ENCODE data around the gene HECA. TPM values are rescaled to one million over a fixed set of nuclear protein-coding genes. Genes with fewer than 3 reads are reported as not detected.

Gene HECA
- total RNA-seq, 3 donors from 2014 or later = 35.1 to 54.3 (median 49.3) TPM

DNA sequence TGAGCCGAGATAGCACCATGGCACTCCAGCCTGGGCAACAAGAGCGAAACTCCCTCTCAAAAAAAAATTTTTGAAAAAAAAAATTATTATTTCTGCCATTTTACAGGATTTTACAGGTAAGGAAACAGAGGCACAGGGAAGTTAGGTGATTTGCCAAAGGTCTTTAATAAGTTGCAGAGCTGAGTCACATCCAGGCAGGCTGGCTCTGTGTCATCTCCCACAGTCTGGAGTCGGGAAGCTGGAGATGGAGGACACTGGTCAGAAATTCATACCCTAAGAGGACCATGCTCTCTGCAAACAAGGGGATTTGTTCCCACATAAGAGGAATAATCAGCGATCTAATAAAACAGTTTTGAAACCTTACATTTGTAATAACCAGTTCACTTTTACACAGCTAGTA is 24.1 kb downstream of the HECA start:
- intact Hi-C loops (cut with DNase I; ENCODE audit: low total_unique reads) = no loop called here
- no peaks in the 10 kb centered on the region for H3K9me3 ChIP-seq
- no peaks in the 10 kb centered on the region for H3K4me1 ChIP-seq
- H3K36me3 ChIP-seq = no peaks in the 10 kb centered on the region
- no peak for DNase-seq (ENCODE audit: low spot score in 2 of 2)
- H3K27ac ChIP-seq = no peak overlapping the region
- no peak for TF ChIP-seq CTCF (IDR thresholded peaks at IDR 0.05)
- TF ChIP-seq POLR2A (IDR thresholded peaks at IDR 0.05) = no peak
- H3K4me3 ChIP-seq = no peak overlapping the region
- H3K27me3 ChIP-seq = no peaks in the 10 kb centered on the region

DNA sequence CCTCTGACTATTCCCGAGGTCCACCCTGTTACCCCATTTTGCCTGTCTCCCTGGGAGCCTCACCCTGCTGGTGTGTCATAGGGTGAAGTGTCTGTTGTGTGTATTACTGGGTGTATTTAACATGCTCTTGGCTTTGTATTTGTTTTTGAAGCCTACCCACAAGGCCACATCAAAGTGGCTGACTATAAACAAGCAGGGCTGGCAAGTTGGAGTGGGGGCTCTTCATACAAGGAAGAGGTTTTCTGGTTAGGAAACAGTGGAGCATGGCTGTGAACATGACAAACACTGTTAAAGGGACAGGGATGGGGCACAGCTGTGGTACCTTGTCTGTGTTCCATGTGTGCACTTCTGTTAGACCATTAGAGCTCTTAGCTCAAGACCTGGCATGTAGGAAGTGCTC is 26.3 kb downstream of the HECA start:
- TF ChIP-seq POLR2A (IDR thresholded peaks at IDR 0.05) (no peak), POLR2AphosphoS5 (IDR thresholded peaks at IDR 0.05) (no peak), CTCF (IDR thresholded peaks at IDR 0.05) (no peak)
- intact Hi-C loops (cut with DNase I; ENCODE audit: low total_unique reads) = no loop called here
- no peaks in the 10 kb centered on the region for H3K27me3 ChIP-seq
- no peak overlapping the region for H3K27ac ChIP-seq
- H3K4me3 ChIP-seq = no peak overlapping the region
- no peaks in the 10 kb centered on the region for H3K4me1 ChIP-seq
- H3K9me3 ChIP-seq = no peaks in the 10 kb centered on the region
- no peaks in the 10 kb centered on the region for H3K36me3 ChIP-seq
- DNase-seq (ENCODE audit: low spot score in 2 of 2) = no peak

DNA sequence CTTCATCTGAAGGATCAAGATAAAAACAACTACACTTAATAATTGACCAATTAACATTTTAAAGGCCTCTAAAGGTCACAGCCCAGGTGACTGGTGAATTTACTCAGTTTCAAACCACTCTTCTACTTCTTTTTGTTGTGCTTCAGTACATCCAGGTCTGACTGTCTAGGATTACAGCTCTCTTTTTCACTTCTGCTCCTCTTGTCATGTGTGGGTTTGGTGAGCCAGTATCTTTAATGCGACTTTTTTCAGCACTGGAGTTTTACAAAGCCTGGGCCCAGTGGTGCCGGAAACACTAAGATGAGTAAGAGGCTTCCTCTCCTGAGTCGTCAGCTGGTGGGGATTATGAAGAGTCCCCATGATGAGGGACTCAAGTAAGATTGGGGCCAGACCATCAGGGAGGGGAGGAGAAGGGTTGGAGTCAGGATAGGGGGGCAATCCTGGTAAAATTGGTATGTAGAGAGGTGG is 27.0 kb downstream of the HECA start:
- peaks cover 3% of the 10 kb centered on the region for H3K36me3 ChIP-seq
- no peaks in the 10 kb centered on the region for H3K27me3 ChIP-seq
- no peaks in the 10 kb centered on the region for H3K4me1 ChIP-seq
- no peak for DNase-seq (ENCODE audit: low spot score in 2 of 2)
- intact Hi-C loops (cut with DNase I; ENCODE audit: low total_unique reads) = no loop called here
- no peak overlapping the region for H3K27ac ChIP-seq
- TF ChIP-seq CTCF (IDR thresholded peaks at IDR 0.05) = no peak
- H3K9me3 ChIP-seq = no peaks in the 10 kb centered on the region
- H3K4me3 ChIP-seq = no peak overlapping the region

GRCh38 chr6:139164001-139164400 is 29.1 kb downstream of the HECA start:
- peaks cover 7% of the 10 kb centered on the region for H3K36me3 ChIP-seq
- H3K4me3 ChIP-seq = no peak overlapping the region
- H3K27me3 ChIP-seq = no peaks in the 10 kb centered on the region
- H3K27ac ChIP-seq = no peak overlapping the region
- TF ChIP-seq CTCF (IDR thresholded peaks at IDR 0.05) (no peak), POLR2AphosphoS5 (IDR thresholded peaks at IDR 0.05) (no peak), POLR2A (IDR thresholded peaks at IDR 0.05) (no peak)
- H3K9me3 ChIP-seq = no peaks in the 10 kb centered on the region
- no peaks in the 10 kb centered on the region for H3K4me1 ChIP-seq
- no peak for DNase-seq (ENCODE audit: low spot score in 2 of 2)
- intact Hi-C loops (cut with DNase I; ENCODE audit: low total_unique reads) = no loop called here

DNA sequence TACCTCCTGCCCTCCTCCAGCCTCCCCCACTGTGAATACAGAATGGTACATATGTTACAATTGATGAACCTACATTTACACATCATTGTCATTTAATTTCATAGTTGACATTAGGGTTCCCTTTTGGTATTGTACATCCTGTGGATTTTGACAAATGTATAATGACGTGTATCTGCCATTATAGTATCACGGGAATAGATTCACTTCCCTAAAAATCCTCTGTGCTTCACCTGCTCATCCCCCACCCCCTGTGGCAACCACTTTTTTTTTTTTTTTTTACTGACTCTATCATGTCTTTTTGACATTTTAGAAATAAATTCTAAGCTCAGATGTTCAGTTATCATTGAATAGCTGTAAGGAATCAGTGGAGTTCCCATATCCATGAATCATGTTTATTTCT is 30.4 kb downstream of the HECA start:
- H3K36me3 ChIP-seq = peaks cover 7% of the 10 kb centered on the region
- intact Hi-C loops (cut with DNase I; ENCODE audit: low total_unique reads) = no loop called here
- no peak for TF ChIP-seq CTCF (IDR thresholded peaks at IDR 0.05)
- no peak overlapping the region for H3K27ac ChIP-seq
- H3K4me3 ChIP-seq = no peak overlapping the region
- no peaks in the 10 kb centered on the region for H3K27me3 ChIP-seq
- no peaks in the 10 kb centered on the region for H3K4me1 ChIP-seq
- DNase-seq (ENCODE audit: low spot score in 2 of 2) = no peak
- H3K9me3 ChIP-seq = no peaks in the 10 kb centered on the region
